HepG2 (cell line): ENCODE measurements around the gene VKORC1L1. TPM values are rescaled to one million over a fixed set of nuclear protein-coding genes. Genes with fewer than 3 reads are reported as not detected.
"Not testable (repeated sequence)": the region's sequence is repeated elsewhere in the genome, so short reads cannot be mapped to it uniquely, and the experiment has no call there.

Source experiments
- ATAC-seq: fragments of 200-7000 bp; cut with Tn5 transposase; 3 replicates; pipeline ENCODE4 v1.9.1; 2020; ENCODE audit warnings: mild to moderate bottlenecking, moderate library complexity
- BruUV-seq: library from RNA; stranded (reverse); fragments of 400-500 nt; replicated peaks from 2 replicates; lab custom pipeline; 2021; lab: Mats Ljungman, UMichigan
- CTCF ChIA-PET: fragments of 300-600 bp; formaldehyde crosslinking; extraction: SDS; loops from one replicate; lab custom pipeline; 2021; ENCODE audit warnings: low total read pairs, inconsistent platforms, low intra/inter-chr PET ratio; lab: Yijun Ruan, JAX
- POLR2A ChIA-PET: fragments of 350-600 bp; sonication (Branson Sonifier 250); formaldehyde crosslinking; loops from one replicate; lab custom pipeline; 2020; ENCODE audit warnings: antibody characterized with exemption, inconsistent platforms; lab: Yijun Ruan, JAX
- DNase-seq: peaks from one replicate; pipeline ENCODE4 v3.0.0-alpha.2; 2015; ENCODE audit warnings: low spot score
- FAIRE-seq: peaks from 3 replicates; lab custom pipeline; 2011; peaks lifted over from hg19 to GRCh38; lab: Jason Lieb, UNC
- H2AFZ ChIP-seq: one replicate; pipeline ENCODE4 v1.6.1; 2011; ENCODE audit warnings: low read length, inconsistent platforms
- H3K27ac ChIP-seq: fragments of 300-600 bp; 3 replicates; pipeline ENCODE4 v1.8.0; 2011; ENCODE audit warnings: mixed run types, mild to moderate bottlenecking, mixed read lengths, low read length, inconsistent platforms; ENCODE audit not compliant: insufficient read depth; ENCODE audit errors: extremely low read length
- H3K27me3 ChIP-seq, 2 experiments: fragments of 200-600 bp in 1 of 2; 2 replicates in 1 of 2; 3 replicates in 1 of 2; pipeline versions ENCODE4 v1.6.0 to v1.8.0; 2011; ENCODE audit warnings: low read length in 2 of 2, mild to moderate bottlenecking in 2 of 2, moderate library complexity in 2 of 2, inconsistent platforms in 1 of 2; ENCODE audit not compliant: insufficient read depth in 2 of 2, control insufficient read depth in 1 of 2
- H3K36me3 ChIP-seq, 2 experiments: fragments of 200-600 bp in 1 of 2; replicated peaks in 1 of 2; 2 replicates in 1 of 2; 3 replicates in 1 of 2; pipeline versions ENCODE4 v1.5.1 to v1.8.0; 2011; ENCODE audit warnings: low read length in 2 of 2, inconsistent platforms in 1 of 2; ENCODE audit not compliant: insufficient read depth in 2 of 2, control insufficient read depth in 1 of 2
- H3K4me1 ChIP-seq: 2 replicates; pipeline ENCODE4 v1.5.1; 2012; ENCODE audit warnings: low read length, inconsistent platforms; ENCODE audit not compliant: insufficient read depth
- H3K4me2 ChIP-seq: 2 replicates; pipeline ENCODE4 v1.6.0; 2011; ENCODE audit warnings: low read depth, low read length, inconsistent platforms
- H3K4me3 ChIP-seq, 3 experiments: fragments of 200-600 bp in 1 of 3; sonication (generic), shearing (Covaris generic) in 1 of 3; replicated peaks in 1 of 3; 2 replicates each; pipeline ENCODE4 v1.5.1; 2011 to 2016; ENCODE audit warnings: low read length in 3 of 3, inconsistent platforms in 2 of 3, low read depth in 2 of 3, mild to moderate bottlenecking in 2 of 3, control low read depth in 1 of 3, mixed read lengths in 1 of 3; ENCODE audit not compliant: insufficient read depth in 1 of 3
- H3K79me2 ChIP-seq: one replicate; pipeline ENCODE4 v1.6.1; 2011; ENCODE audit warnings: low read length, inconsistent platforms; ENCODE audit not compliant: insufficient read depth
- H3K9ac ChIP-seq: 2 replicates; pipeline ENCODE4 v1.6.0; 2011; ENCODE audit warnings: mild to moderate bottlenecking, low read depth, low read length, inconsistent platforms; ENCODE audit not compliant: insufficient read depth
- H3K9me3 ChIP-seq: 2 replicates; pipeline ENCODE4 v1.5.1; 2012; ENCODE audit warnings: mild to moderate bottlenecking, low read length
- H4K20me1 ChIP-seq: 2 replicates; pipeline ENCODE4 v1.6.0; 2011; ENCODE audit warnings: inconsistent platforms, mild to moderate bottlenecking, low read length, moderate library complexity; ENCODE audit not compliant: insufficient read depth
- FOSL2 ChIP-seq: sonication (generic); formaldehyde crosslinking; IDR thresholded peaks from 2 replicates; pipeline ENCODE4 v1.4.0; 2020; ENCODE audit warnings: missing genetic modification reagents
- MAFF ChIP-seq: IDR thresholded peaks from 2 replicates; pipeline ENCODE4 v1.6.1; 2011; ENCODE audit warnings: low read depth, low read length, improper control_type of control experiment
- MAFK ChIP-seq, 2 experiments: IDR thresholded peaks in 1 of 2; conservative IDR thresholded peaks in 1 of 2; 2 replicates each; pipeline ENCODE4 v1.6.1; 2011; ENCODE audit warnings: improper control_type of control experiment in 2 of 2, low read length in 2 of 2
- WGBS: methylation state at CpG from one replicate; pipeline ENCODE4 v1.1.6; 2017; ENCODE audit warnings: low lambda C conversion rate; 5-methylcytosine and 5-hydroxymethylcytosine counted together
- in situ Hi-C: cut with HindIII; loops from 2 replicates; pipeline ENCODE4 v1.10.0; 2017; ENCODE audit warnings: low pct_unique_long_range_greater_than_20kb; ENCODE audit not compliant: extremely low pct_ligation_motif_present
- intact Hi-C: fragments of 100-400 bp; cut with micrococcal nuclease; formaldehyde crosslinking; loops from one replicate; pipeline ENCODE4 v1.10.0; 2022; ENCODE audit not compliant: unreplicated experiment
- polyA plus RNA-seq, 8 experiments: library from polyadenylated mRNA; depleted of rRNA in 3 of 8; stranded (reverse) in 7 of 8; unstranded in 1 of 8; fragments of >200 nt; fragmentation: Illumina TruSeq in 4 of 8; extraction: Trizol in 4 of 8; gene quantifications; 2 replicates each; pipeline versions ENCODE4 v1.2.1 to v1.2.3, GENCODE V29; 2011 to 2016; ENCODE audit warnings: low read depth in 4 of 8, missing spikeins in 1 of 8, mixed read lengths in 1 of 8; ENCODE audit not compliant: insufficient read depth in 1 of 8
- total RNA-seq, 5 experiments: library from RNA; depleted of rRNA; stranded (reverse); fragments of >200 nt; fragmentation: Illumina TruSeq; extraction: Trizol; gene quantifications; 2 replicates each; pipeline ENCODE4 v1.2.3, GENCODE V29; 2016; ENCODE audit warnings: low read depth in 1 of 5

VKORC1L1 gene
- total and polyA plus RNA-seq, 2 of the 13 experiments (the other 11 are each of a cell fraction or from before 2014, with no cell fraction given): 13.9 to 16.5 TPM

GRCh38 chr7:65866244-65866643 is 6.6 kb upstream of the VKORC1L1 start:
- H3K9ac ChIP-seq, H3K9me3 ChIP-seq, H3K27ac ChIP-seq, in situ Hi-C loops, DNase-seq, FAIRE-seq, H2AFZ ChIP-seq, H3K4me1 ChIP-seq, POLR2A ChIA-PET, H3K4me3 ChIP-seq, H3K4me2 ChIP-seq, H4K20me1 ChIP-seq, BruUV-seq, intact Hi-C loops, H3K27me3 ChIP-seq, H3K36me3 ChIP-seq, CTCF ChIA-PET, H3K79me2 ChIP-seq: not testable (repeated sequence)
- WGBS: 8% methylated on average over 3 of the region's 3 CpGs
- peak; percentile 56 for ATAC-seq

- not testable (repeated sequence) for H3K79me2 ChIP-seq
These were observed 5.2 kb upstream of the VKORC1L1 start for GRCh38 chr7:65867681-65868080.

GRCh38 chr7:65869312-65869711 is 3.6 kb upstream of the VKORC1L1 start:
- POLR2A ChIA-PET: interaction anchor here (0.6 kb wide), 1 partner anchor 38 kb away, joined by 3 read pairs; no protein-coding TSS in a partner anchor
- H3K27me3 ChIP-seq, H3K27ac ChIP-seq, H4K20me1 ChIP-seq, CTCF ChIA-PET, ATAC-seq, H3K9me3 ChIP-seq, H3K36me3 ChIP-seq, H3K9ac ChIP-seq, in situ Hi-C loops, H3K79me2 ChIP-seq, H2AFZ ChIP-seq, H3K4me3 ChIP-seq, BruUV-seq, intact Hi-C loops, H3K4me2 ChIP-seq, H3K4me1 ChIP-seq: not testable (repeated sequence)
- WGBS: 17% methylated on average over 5 of the region's 5 CpGs
- DNase-seq: peak; percentile 25
- TF ChIP-seq MAFF: peak; percentile 37; the same call in 1 of the 2 replicates
- peak; percentile 49 to 54 for TF ChIP-seq MAFK (conservative IDR thresholded peaks at IDR 0.05 in 1 of 2, IDR thresholded peaks at IDR 0.05 in 1 of 2; ENCODE audit: low read length in 2 of 2)
- peak; percentile 85 for TF ChIP-seq FOSL2 (CRISPR knock-in tag)
- peak; percentile 32 for FAIRE-seq

More at GRCh38 chr7:65867681-65868080, 5.2 kb upstream of the VKORC1L1 start:
- H3K4me2 ChIP-seq, FAIRE-seq, H3K4me1 ChIP-seq, BruUV-seq, H3K27ac ChIP-seq, POLR2A ChIA-PET, intact Hi-C loops, H3K9me3 ChIP-seq, H3K36me3 ChIP-seq, H3K27me3 ChIP-seq, H2AFZ ChIP-seq, DNase-seq, H3K4me3 ChIP-seq, ATAC-seq, H3K9ac ChIP-seq, in situ Hi-C loops, H4K20me1 ChIP-seq, CTCF ChIA-PET: not testable (repeated sequence)
- 11% methylated on average over 2 of the region's 2 CpGs for WGBS

GRCh38 chr7:65871451-65871850 is 1.4 kb upstream of the VKORC1L1 start:
- H4K20me1 ChIP-seq, H3K9ac ChIP-seq, H3K36me3 ChIP-seq, POLR2A ChIA-PET, H3K27ac ChIP-seq, H3K4me3 ChIP-seq, H3K9me3 ChIP-seq, CTCF ChIA-PET, H3K4me1 ChIP-seq, ATAC-seq, H3K27me3 ChIP-seq, H2AFZ ChIP-seq, in situ Hi-C loops, BruUV-seq, DNase-seq, intact Hi-C loops: not testable (repeated sequence)
- Histone ChIP-seq H3K79me2 (peaks cover 11% of the 10 kb centered on the region), H3K4me2 (peak overlapping the region; percentile 39)
- WGBS: 12% methylated on average over 2 of the region's 2 CpGs
- FAIRE-seq: peak; percentile 66
